B cell (primary cell): ENCODE measurements around the gene FADS2.

Experiments
- CTCF ChIP-seq: fragments of 200-600 bp; IDR thresholded peaks from one replicate; pipeline ENCODE4 v1.8.0; 2022; ENCODE audit warnings: antibody characterized with exemption, mild to moderate bottlenecking
- EZH2 ChIP-seq: IDR thresholded peaks from 2 replicates; pipeline ENCODE4 v1.6.1; 2012; ENCODE audit warnings: borderline replicate concordance, low read depth, mild to moderate bottlenecking, moderate library complexity, low read length; ENCODE audit not compliant: insufficient read depth, poor library complexity, severe bottlenecking

- TF ChIP-seq CTCF (no peak), EZH2 (no peak)
Measured at GRCh38 chr11:61833471-61833870, 5.4 kb downstream of the FADS2 start.
